H1 (cell line): ENCODE results near the gene ALDH7A1. TPM values are rescaled to one million over a fixed set of nuclear protein-coding genes. Genes with fewer than 3 reads are reported as not detected.

Experiments
- CTCF ChIA-PET: fragments of 300-600 bp; sonication (Branson Sonifier 250); formaldehyde crosslinking; loops from one replicate; lab custom pipeline; 2021; ENCODE audit not compliant: partially characterized antibody; lab: Charles Lee
- POLR2A ChIA-PET: fragments of 300-600 bp; sonication (Branson Sonifier 250); formaldehyde crosslinking; loops from one replicate; lab custom pipeline; 2021; ENCODE audit warnings: inconsistent platforms; ENCODE audit not compliant: partially characterized antibody; lab: Charles Lee
- DNase-seq, 2 experiments: peaks; one replicate each; pipeline versions ENCODE4 v3.0.0 to v3.0.0-alpha.2; 2010 to 2022; ENCODE audit warnings: low spot score in 2 of 2, low read depth in 1 of 2, mixed read lengths in 1 of 2
- FAIRE-seq: peaks from 2 replicates; lab custom pipeline; 2011; peaks lifted over from hg19 to GRCh38; lab: Jason Lieb, UNC
- H2AFZ ChIP-seq: 2 replicates; pipeline ENCODE4 v1.8.1; 2012; ENCODE audit warnings: low read length, inconsistent platforms
- H2AK5ac ChIP-seq: 2 replicates; pipeline ENCODE4 v1.6.1; 2013; ENCODE audit warnings: low read depth, low read length
- H2BK120ac ChIP-seq: replicated peaks from 2 replicates; pipeline ENCODE3; 2013; ENCODE audit warnings: low read depth, low read length, inconsistent platforms
- H2BK12ac ChIP-seq: 2 replicates; pipeline ENCODE4 v1.6.1; 2013; ENCODE audit warnings: low read depth, low read length
- H2BK15ac ChIP-seq: 2 replicates; pipeline ENCODE4 v1.6.1; 2013; ENCODE audit warnings: low read length
- H2BK20ac ChIP-seq: 2 replicates; pipeline ENCODE4 v1.6.1; 2013; ENCODE audit warnings: low read length
- H2BK5ac ChIP-seq: 2 replicates; pipeline ENCODE4 v1.6.1; 2013; ENCODE audit warnings: low read depth, low read length
- H3K14ac ChIP-seq: 2 replicates; pipeline ENCODE4 v1.6.1; 2013; ENCODE audit warnings: inconsistent platforms; ENCODE audit not compliant: insufficient read length
- H3K18ac ChIP-seq: 2 replicates; pipeline ENCODE4 v1.6.1; 2013; ENCODE audit warnings: low read length; ENCODE audit errors: extremely low read depth
- H3K23ac ChIP-seq: 2 replicates; pipeline ENCODE4 v1.6.1; 2013; ENCODE audit warnings: inconsistent platforms; ENCODE audit not compliant: insufficient read length
- H3K23me2 ChIP-seq: 2 replicates; pipeline ENCODE4 v1.6.1; 2013; ENCODE audit warnings: low read depth, low read length
- H3K27ac ChIP-seq: 2 replicates; pipeline ENCODE4 v1.6.1; 2011; ENCODE audit warnings: low read depth, low read length, inconsistent platforms
- H3K27me3 ChIP-seq, 4 experiments: replicated peaks in 1 of 4; 1 replicate in 1 of 4; 2 replicates in 3 of 4; pipeline versions ENCODE4 v1.6.1 to v1.8.1; 2011 to 2013; ENCODE audit warnings: low read length in 3 of 4, mild to moderate bottlenecking in 3 of 4, inconsistent platforms in 2 of 4, mixed read lengths in 2 of 4, moderate library complexity in 1 of 4; ENCODE audit not compliant: control insufficient read depth in 3 of 4, insufficient read depth in 3 of 4; ENCODE audit errors: extremely low read depth in 1 of 4
- H3K36me3 ChIP-seq, 4 experiments: 2 replicates each; pipeline versions ENCODE4 v1.6.1 to v1.8.1; 2011 to 2013; ENCODE audit warnings: mild to moderate bottlenecking in 4 of 4, low read length in 3 of 4, moderate library complexity in 2 of 4, control low read depth in 1 of 4, inconsistent platforms in 1 of 4; ENCODE audit not compliant: insufficient read depth in 4 of 4, control insufficient read depth in 2 of 4
- H3K4ac ChIP-seq: replicated peaks from 2 replicates; pipeline ENCODE3; 2013; ENCODE audit warnings: low read length, low read depth, mixed read lengths, inconsistent platforms; ENCODE audit not compliant: insufficient read length
- H3K4me1 ChIP-seq, 4 experiments: replicated peaks in 1 of 4; 1 replicate in 1 of 4; 2 replicates in 3 of 4; pipeline versions ENCODE4 v1.6.1 to v1.8.1; 2011 to 2013; ENCODE audit warnings: low read length in 3 of 4, inconsistent platforms in 2 of 4, mixed read lengths in 1 of 4; ENCODE audit not compliant: insufficient read depth in 4 of 4, control insufficient read depth in 3 of 4
- H3K4me2 ChIP-seq, 2 experiments: 2 replicates each; pipeline versions ENCODE4 v1.6.1 to v1.8.1; 2011 to 2013; ENCODE audit warnings: low read depth in 2 of 2, low read length in 2 of 2, control low read depth in 1 of 2, inconsistent platforms in 1 of 2, mild to moderate bottlenecking in 1 of 2; ENCODE audit not compliant: insufficient read depth in 1 of 2
- H3K4me3 ChIP-seq, 4 experiments: fragments of 200-600, 300-600 bp in 1 of 4; sonication (generic), shearing (Covaris generic), sonication (Bioruptor Twin) in 1 of 4; 2 replicates each; pipeline versions ENCODE4 v1.5.1 to v1.8.1; 2011 to 2016; ENCODE audit warnings: low read length in 4 of 4, low read depth in 3 of 4, control low read depth in 2 of 4, inconsistent platforms in 2 of 4, mild to moderate bottlenecking in 2 of 4, mixed read lengths in 1 of 4, moderate library complexity in 1 of 4; ENCODE audit not compliant: insufficient read depth in 2 of 4; ENCODE audit errors: extremely low read depth in 1 of 4
- H3K56ac ChIP-seq: replicated peaks from 2 replicates; pipeline ENCODE3; 2013; ENCODE audit warnings: low read depth, mild to moderate bottlenecking, mixed read lengths, low read length, inconsistent platforms; ENCODE audit not compliant: insufficient read length
- H3K79me1 ChIP-seq: 2 replicates; pipeline ENCODE4 v1.6.1; 2013; ENCODE audit warnings: low read depth, low read length, control low read depth
- H3K79me2 ChIP-seq, 2 experiments: 2 replicates each; pipeline versions ENCODE4 v1.6.1 to v1.8.1; 2012 to 2013; ENCODE audit warnings: low read length in 2 of 2, mild to moderate bottlenecking in 2 of 2, inconsistent platforms in 1 of 2; ENCODE audit not compliant: insufficient read depth in 2 of 2, control insufficient read depth in 1 of 2
- H3K9ac ChIP-seq, 4 experiments: replicated peaks in 1 of 4; 1 replicate in 1 of 4; 2 replicates in 3 of 4; pipeline versions ENCODE4 v1.6.1 to v1.8.1; 2011 to 2013; ENCODE audit warnings: low read depth in 3 of 4, low read length in 3 of 4, control low read depth in 2 of 4, mild to moderate bottlenecking in 2 of 4, moderate library complexity in 2 of 4, inconsistent platforms in 1 of 4; ENCODE audit errors: extremely low read depth in 1 of 4
- H3K9me3 ChIP-seq, 2 experiments: 2 replicates each; pipeline versions ENCODE4 v1.6.1 to v1.8.1; 2012 to 2013; ENCODE audit warnings: mild to moderate bottlenecking in 2 of 2, moderate library complexity in 2 of 2, control low read depth in 1 of 2, inconsistent platforms in 1 of 2, low read depth in 1 of 2, low read length in 1 of 2, mixed read lengths in 1 of 2; ENCODE audit not compliant: insufficient read depth in 2 of 2
- H4K20me1 ChIP-seq, 2 experiments: replicated peaks in 1 of 2; 2 replicates each; pipeline versions ENCODE3 to v1.8.1; 2011 to 2013; ENCODE audit warnings: inconsistent platforms in 2 of 2, low read length in 2 of 2, mild to moderate bottlenecking in 1 of 2; ENCODE audit not compliant: insufficient read depth in 2 of 2, control insufficient read depth in 1 of 2
- H4K5ac ChIP-seq: 2 replicates; pipeline ENCODE4 v1.6.1; 2013; ENCODE audit warnings: low read length, low read depth, mixed read lengths, inconsistent platforms; ENCODE audit not compliant: insufficient read length
- H4K8ac ChIP-seq: 2 replicates; pipeline ENCODE4 v1.8.0; 2013; ENCODE audit warnings: mild to moderate bottlenecking, moderate library complexity, low read length, inconsistent platforms; ENCODE audit not compliant: insufficient read depth; ENCODE audit errors: extremely low read depth
- H4K91ac ChIP-seq: replicated peaks from 2 replicates; pipeline ENCODE3; 2013; ENCODE audit warnings: low read length, mixed read lengths, inconsistent platforms; ENCODE audit not compliant: insufficient read length
- BCL11A ChIP-seq, 2 experiments: IDR thresholded peaks; one replicate each; pipeline ENCODE4 v1.6.1; 2011; ENCODE audit warnings: low read depth in 2 of 2, low read length in 2 of 2, mild to moderate bottlenecking in 2 of 2
- BRCA1 ChIP-seq: IDR thresholded peaks from 2 replicates; pipeline ENCODE4 v1.6.1; 2012; ENCODE audit warnings: low read depth, low read length, improper control_type of control experiment
- CBX8 ChIP-seq: fragments of 300-800, 300-1000 bp; sonication (generic); IDR thresholded peaks from 2 replicates; pipeline ENCODE4 v1.7.1; 2016; ENCODE audit warnings: low read depth, low read length, borderline replicate concordance
- GTF2F1 ChIP-seq: IDR thresholded peaks from 2 replicates; pipeline ENCODE4 v1.6.1; 2012; ENCODE audit warnings: low read depth, low read length, improper control_type of control experiment, borderline replicate concordance
- JUND ChIP-seq: IDR thresholded peaks from 2 replicates; pipeline ENCODE4 v1.6.1; 2011; ENCODE audit warnings: mild to moderate bottlenecking, improper control_type of control experiment, low read length
- MAFK ChIP-seq: IDR thresholded peaks from 2 replicates; pipeline ENCODE4 v1.6.1; 2012; ENCODE audit warnings: low read depth, mild to moderate bottlenecking, improper control_type of control experiment, low read length
- TAF7 ChIP-seq: optimal IDR thresholded peaks from 2 replicates; pipeline ENCODE3; 2011; ENCODE audit warnings: low read depth, mild to moderate bottlenecking, inconsistent platforms, low read length, moderate library complexity, borderline replicate concordance
- polyA plus RNA-seq, 7 experiments: library from polyadenylated mRNA; depleted of rRNA in 3 of 7; stranded (reverse) in 5 of 7; unstranded in 2 of 7; fragments of >200 nt in 5 of 7; fragments of 200-250 nt in 2 of 7; gene quantifications; 1 replicate in 5 of 7; 2 replicates in 1 of 7; 4 replicates in 1 of 7; pipeline versions ENCODE4 v1.2.1 to v1.2.3, GENCODE V29; 2011 to 2013; ENCODE audit warnings: missing spikeins in 2 of 7, mixed read lengths in 2 of 7
- total RNA-seq: library from RNA; stranded (reverse); fragmentation: NEBNext Ultra II Directional; extraction: Animal tissue kit (Norgen Biotek cat#: 25700); gene quantifications from 2 replicates; pipeline ENCODE4 v1.2.1, GENCODE V29; 2021

The ALDH7A1 gene
- total and polyA plus RNA-seq, 2 of the 8 experiments (the other 6 are each of a cell fraction or from before 2014, with no cell fraction given), result 99.6 to 225 TPM

DNA sequence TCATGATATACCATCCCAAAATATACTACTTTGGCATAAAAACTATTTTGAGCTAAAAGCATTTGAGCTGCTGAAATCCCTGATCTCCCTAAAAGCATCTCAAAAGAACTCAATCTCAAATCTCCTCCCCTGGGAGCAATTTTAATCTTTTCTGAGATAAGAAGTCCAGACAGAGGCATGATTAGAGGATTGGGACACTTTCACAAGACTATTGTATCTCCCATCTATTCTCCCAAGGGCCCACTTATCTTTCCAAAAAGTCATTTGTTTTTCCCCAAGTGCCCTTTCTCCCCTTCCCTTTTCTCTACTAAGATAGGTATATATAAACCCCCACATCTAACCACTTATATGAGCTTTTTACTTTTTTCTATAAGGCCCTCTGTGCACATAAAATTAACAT is 79.7 kb downstream of the ALDH7A1 start:
- Histone ChIP-seq H4K20me1 (no peaks in the 10 kb centered on the region), H2BK120ac (no peak overlapping the region), H3K4me3 (no peak overlapping the region), H3K4me2 (no peak overlapping the region), H4K8ac (no peak overlapping the region), H3K18ac (no peak overlapping the region), H3K79me2 (no peaks in the 10 kb centered on the region), H3K36me3 (no peaks in the 10 kb centered on the region), H2BK15ac (no peak overlapping the region), H3K27ac (no peak overlapping the region), H3K23ac (no peak overlapping the region), H4K91ac (no peak overlapping the region), H3K14ac (no peak overlapping the region), H2BK12ac (no peak overlapping the region), H3K9ac (no peak overlapping the region), H3K79me1 (no peaks in the 10 kb centered on the region), H2AFZ (no peak overlapping the region), H3K4ac (no peak overlapping the region), H3K9me3 (no peaks in the 10 kb centered on the region), H4K5ac (no peak overlapping the region), H3K23me2 (no peaks in the 10 kb centered on the region), H2BK20ac (no peak overlapping the region), H3K27me3 (no peaks in the 10 kb centered on the region), H3K56ac (no peak overlapping the region), H2BK5ac (no peak overlapping the region), H3K4me1 (peaks cover 0 to 3% (median under 1%) of the 10 kb centered on the region in 4 experiments; a peak in 3 of 7 replicates), H2AK5ac (no peak overlapping the region)
- no peak for FAIRE-seq
- no peak for DNase-seq
- POLR2A ChIA-PET, result interaction anchor here (0.6 kb wide), 1 partner anchor 14 kb away, joined by 3 read pairs; no protein-coding TSS in a partner anchor
- CTCF ChIA-PET, result interaction anchor here (0.7 to 11.4 kb wide), 2 partner anchors 15 to 847 kb away, joined by 3 to 87 read pairs; no protein-coding TSS in a partner anchor
- TF ChIP-seq TAF7 (no peak), BRCA1 (no peak), CBX8 (no peak), BCL11A (IDR thresholded peaks at IDR 0.05; ENCODE audit: low read depth in 2 of 2, low read length in 2 of 2) (no peak), MAFK (no peak), JUND (no peak), GTF2F1 (no peak)
